Neutrophil (primary cell): Measurements from ENCODE around the gene FGA.

Experiments used
- H3K27ac ChIP-seq: fragments of 200-600 bp; sonication (generic); 2 replicates; pipeline ENCODE4 v1.5.1; 2016; ENCODE audit warnings: mild to moderate bottlenecking, moderate library complexity
- H3K27me3 ChIP-seq: fragments of 200-600 bp; sonication (generic); 2 replicates; pipeline ENCODE4 v1.6.0; 2016; ENCODE audit warnings: mild to moderate bottlenecking
- H3K36me3 ChIP-seq: fragments of 200-600 bp; sonication (generic); 2 replicates; pipeline ENCODE4 v1.5.1; 2017
- H3K4me1 ChIP-seq, 2 experiments: fragments of 200-600 bp in 1 of 2; sonication (generic) in 1 of 2; 1 replicate in 1 of 2; 2 replicates in 1 of 2; pipeline versions ENCODE4 v1.5.1 to v1.6.1; 2013 to 2016; ENCODE audit warnings: low read depth in 1 of 2, low read length in 1 of 2, mild to moderate bottlenecking in 1 of 2, moderate library complexity in 1 of 2; ENCODE audit not compliant: control insufficient read depth in 1 of 2, insufficient read depth in 1 of 2
- H3K4me3 ChIP-seq, 2 experiments: fragments of 200-600 bp in 1 of 2; sonication (generic) in 1 of 2; 1 replicate in 1 of 2; 2 replicates in 1 of 2; pipeline ENCODE4 v1.5.1; 2013 to 2016; ENCODE audit warnings: low read depth in 1 of 2, low read length in 1 of 2, mild to moderate bottlenecking in 1 of 2, moderate library complexity in 1 of 2
- H3K9me3 ChIP-seq: fragments of 200-600 bp; sonication (generic); 2 replicates; pipeline ENCODE4 v1.5.1; 2016
- TF ChIP-seq, protein P1 (sequence below): fragments of 200-600 bp; sonication (generic); IDR thresholded peaks from 2 replicates; pipeline ENCODE4 v1.5.1; 2016; ENCODE audit warnings: antibody characterized with exemption

The FGA gene

DNA sequence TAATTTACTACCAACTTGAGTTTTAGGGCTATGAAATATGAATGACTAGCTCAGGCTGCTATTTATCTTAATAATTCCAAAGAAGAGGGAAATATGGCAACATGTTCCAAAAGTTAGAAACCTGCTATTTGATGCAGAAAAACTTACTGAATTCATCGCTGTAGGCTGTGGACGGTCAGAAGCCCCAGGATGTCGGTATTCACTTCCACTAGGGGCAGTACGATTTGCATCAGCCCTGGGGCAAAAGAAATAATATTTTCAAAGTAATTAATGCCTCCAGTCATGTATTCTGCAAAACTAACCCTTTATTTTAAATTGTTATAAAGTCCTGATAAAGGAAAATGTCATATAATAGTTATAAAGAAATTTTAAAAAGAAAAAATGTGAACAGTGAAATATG, 44.9 kb downstream of the FGA start:
- no peak overlapping the region for H3K4me3 ChIP-seq
- H3K27me3 ChIP-seq = no peaks in the 10 kb centered on the region
- TF ChIP-seq, protein P1, sequence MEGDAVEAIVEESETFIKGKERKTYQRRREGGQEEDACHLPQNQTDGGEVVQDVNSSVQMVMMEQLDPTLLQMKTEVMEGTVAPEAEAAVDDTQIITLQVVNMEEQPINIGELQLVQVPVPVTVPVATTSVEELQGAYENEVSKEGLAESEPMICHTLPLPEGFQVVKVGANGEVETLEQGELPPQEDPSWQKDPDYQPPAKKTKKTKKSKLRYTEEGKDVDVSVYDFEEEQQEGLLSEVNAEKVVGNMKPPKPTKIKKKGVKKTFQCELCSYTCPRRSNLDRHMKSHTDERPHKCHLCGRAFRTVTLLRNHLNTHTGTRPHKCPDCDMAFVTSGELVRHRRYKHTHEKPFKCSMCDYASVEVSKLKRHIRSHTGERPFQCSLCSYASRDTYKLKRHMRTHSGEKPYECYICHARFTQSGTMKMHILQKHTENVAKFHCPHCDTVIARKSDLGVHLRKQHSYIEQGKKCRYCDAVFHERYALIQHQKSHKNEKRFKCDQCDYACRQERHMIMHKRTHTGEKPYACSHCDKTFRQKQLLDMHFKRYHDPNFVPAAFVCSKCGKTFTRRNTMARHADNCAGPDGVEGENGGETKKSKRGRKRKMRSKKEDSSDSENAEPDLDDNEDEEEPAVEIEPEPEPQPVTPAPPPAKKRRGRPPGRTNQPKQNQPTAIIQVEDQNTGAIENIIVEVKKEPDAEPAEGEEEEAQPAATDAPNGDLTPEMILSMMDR = no peak
- H3K36me3 ChIP-seq = peaks cover 73% of the 10 kb centered on the region
- peaks cover 11 to 15% of the 10 kb centered on the region in 2 experiments for H3K4me1 ChIP-seq
- no peak overlapping the region for H3K27ac ChIP-seq
- H3K9me3 ChIP-seq = no peaks in the 10 kb centered on the region

DNA sequence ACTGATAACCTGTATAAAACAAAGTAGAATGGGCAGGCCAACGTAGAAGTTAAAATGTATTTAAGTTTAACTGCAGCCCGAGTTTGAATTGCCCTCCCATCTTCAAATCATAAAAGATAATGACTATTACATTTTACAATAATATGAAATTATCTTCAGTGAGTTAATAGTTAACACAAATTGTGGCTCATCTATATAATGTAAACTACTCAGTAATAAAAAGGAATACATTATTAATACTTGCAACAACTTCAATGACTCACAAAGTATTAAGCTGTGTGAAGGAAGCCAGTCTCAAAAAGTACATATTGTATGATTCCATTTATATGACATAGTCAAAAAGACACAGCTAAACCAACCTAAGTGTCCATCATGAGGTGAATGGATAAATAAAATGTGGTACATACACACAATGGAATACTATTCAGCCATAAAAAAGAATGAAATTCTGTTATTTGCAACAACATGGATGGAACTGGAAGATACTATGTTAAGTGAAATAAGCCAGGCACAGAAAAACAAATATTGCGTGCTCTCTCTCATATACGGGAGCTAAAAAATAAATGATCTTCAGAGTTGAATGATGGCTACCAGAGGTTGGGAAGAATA, 48.2 kb downstream of the FGA start:
- Histone ChIP-seq H3K4me1 (no peaks in the 10 kb centered on the region), H3K4me3 (no peak overlapping the region), H3K27ac (no peak overlapping the region), H3K9me3 (no peaks in the 10 kb centered on the region), H3K27me3 (no peaks in the 10 kb centered on the region), H3K36me3 (peaks cover 99% of the 10 kb centered on the region)
- TF ChIP-seq, protein P1 = no peak
